ENCODE measurements around the gene CNTF.

DNA sequence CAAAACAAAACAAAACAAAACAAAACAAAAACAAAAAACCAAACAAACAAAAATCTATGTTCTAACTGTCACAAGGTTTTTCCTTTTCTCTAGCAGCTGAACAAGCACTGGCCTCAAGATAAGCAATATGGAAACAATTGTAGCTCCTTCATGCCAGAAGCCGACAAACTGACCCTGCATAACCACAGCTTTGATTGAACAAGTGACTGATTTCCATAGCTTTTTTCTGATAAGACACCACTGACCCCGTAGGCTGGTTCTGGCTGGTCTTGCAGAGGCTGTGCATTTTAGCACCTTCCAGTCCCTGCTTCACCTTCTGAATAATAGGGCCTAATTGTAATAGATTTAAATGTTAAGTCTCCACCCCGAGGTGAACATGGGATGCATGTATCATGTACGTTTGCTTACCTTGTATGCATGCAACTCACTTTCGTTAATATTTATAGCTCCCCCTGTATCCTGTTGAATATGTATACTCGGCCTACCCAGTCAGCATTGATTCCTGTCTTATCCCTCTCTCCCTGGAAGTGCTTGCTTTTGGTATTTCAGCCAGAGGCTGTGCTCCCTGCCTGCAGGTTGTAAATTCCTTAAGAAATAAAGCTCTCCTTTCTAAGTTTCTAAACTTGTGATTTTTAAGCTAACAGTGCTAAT, 49.6 kb downstream of the CNTF start:
- no peak for TF ChIP-seq FOXK2 (IDR thresholded peaks at IDR 0.05)
- no peak for TF ChIP-seq POLR2A (IDR thresholded peaks at IDR 0.05; ENCODE audit: low read depth, low read length)
- TF ChIP-seq, protein P1, sequence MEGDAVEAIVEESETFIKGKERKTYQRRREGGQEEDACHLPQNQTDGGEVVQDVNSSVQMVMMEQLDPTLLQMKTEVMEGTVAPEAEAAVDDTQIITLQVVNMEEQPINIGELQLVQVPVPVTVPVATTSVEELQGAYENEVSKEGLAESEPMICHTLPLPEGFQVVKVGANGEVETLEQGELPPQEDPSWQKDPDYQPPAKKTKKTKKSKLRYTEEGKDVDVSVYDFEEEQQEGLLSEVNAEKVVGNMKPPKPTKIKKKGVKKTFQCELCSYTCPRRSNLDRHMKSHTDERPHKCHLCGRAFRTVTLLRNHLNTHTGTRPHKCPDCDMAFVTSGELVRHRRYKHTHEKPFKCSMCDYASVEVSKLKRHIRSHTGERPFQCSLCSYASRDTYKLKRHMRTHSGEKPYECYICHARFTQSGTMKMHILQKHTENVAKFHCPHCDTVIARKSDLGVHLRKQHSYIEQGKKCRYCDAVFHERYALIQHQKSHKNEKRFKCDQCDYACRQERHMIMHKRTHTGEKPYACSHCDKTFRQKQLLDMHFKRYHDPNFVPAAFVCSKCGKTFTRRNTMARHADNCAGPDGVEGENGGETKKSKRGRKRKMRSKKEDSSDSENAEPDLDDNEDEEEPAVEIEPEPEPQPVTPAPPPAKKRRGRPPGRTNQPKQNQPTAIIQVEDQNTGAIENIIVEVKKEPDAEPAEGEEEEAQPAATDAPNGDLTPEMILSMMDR (IDR thresholded peaks at IDR 0.05 in 2 of 3, conservative IDR thresholded peaks at IDR 0.05 in 1 of 3; ENCODE audit: control insufficient read depth in 2 of 3, extremely low read depth in 1 of 3, insufficient read depth in 1 of 3, low read depth in 3 of 3, low read length in 3 of 3), result no peak
- TF ChIP-seq BACH1 (IDR thresholded peaks at IDR 0.05; ENCODE audit: borderline replicate concordance), result no peak

All from GM12878 (cell line).